T-cell (primary cell): ENCODE results near the gene TOM1L2. TPM values are rescaled to one million over a fixed set of nuclear protein-coding genes. Genes with fewer than 3 reads are reported as not detected.
A peak's percentile ranks its signal among the peaks of the same experiment; 100 is the strongest.

Experiments
- ATAC-seq, 4 experiments: fragments of 200-7000 bp in 3 of 4; fragments of 150-1000 bp in 1 of 4; cut with Tn5 transposase; replicated peaks in 1 of 4; 1 replicate in 3 of 4; 2 replicates in 1 of 4; pipeline ENCODE4 v1.10.0; 2021; ENCODE audit warnings: moderate library complexity in 3 of 4, mild to moderate bottlenecking in 2 of 4, moderate number of reproducible peaks in 1 of 4
- CTCF ChIA-PET, 2 donors: fragments of 300-600 bp; sonication (Branson Sonifier 250); formaldehyde crosslinking; loops; one replicate each; lab custom pipeline; 2022; ENCODE audit warnings: antibody characterized with exemption in 2 of 2; lab: Charles Lee
- POLR2A ChIA-PET, 2 donors: fragments of 300-600 bp; sonication (Branson Sonifier 250); formaldehyde crosslinking; loops; one replicate each; lab custom pipeline; 2022; ENCODE audit warnings: antibody characterized with exemption in 2 of 2; lab: Charles Lee
- DNase-seq, 35 experiments: peaks; one replicate each; pipeline versions ENCODE4 v3.0.0 to v3.0.0-alpha.2; 2013 to 2023
- H3K27ac ChIP-seq: one replicate; pipeline ENCODE4 v1.5.1; 2013; ENCODE audit warnings: low read length
- H3K27me3 ChIP-seq, 2 experiments: replicated peaks in 1 of 2; 1 replicate in 1 of 2; 2 replicates in 1 of 2; pipeline versions ENCODE4 v1.6.1 to v1.7.0; 2013; ENCODE audit warnings: low read length in 1 of 2, mixed read lengths in 1 of 2; ENCODE audit not compliant: control insufficient read depth in 2 of 2, insufficient read depth in 2 of 2; ENCODE audit errors: extremely low read depth in 1 of 2
- H3K36me3 ChIP-seq, 2 donors: 1 replicate in 1 of 2; 2 replicates in 1 of 2; pipeline versions ENCODE4 v1.6.1 to v1.7.0; 2013; ENCODE audit warnings: low read length in 1 of 2; ENCODE audit not compliant: control insufficient read depth in 2 of 2, insufficient read depth in 1 of 2; ENCODE audit errors: extremely low read depth in 1 of 2
- H3K4me1 ChIP-seq, 2 experiments: 1 replicate in 1 of 2; 2 replicates in 1 of 2; pipeline versions ENCODE4 v1.6.1 to v1.7.0; 2013; ENCODE audit warnings: low read length in 2 of 2, mixed read lengths in 1 of 2; ENCODE audit not compliant: insufficient read depth in 2 of 2, control insufficient read depth in 1 of 2; ENCODE audit errors: extremely low read depth in 1 of 2
- H3K4me3 ChIP-seq, 2 donors: 1 replicate in 1 of 2; 2 replicates in 1 of 2; pipeline versions ENCODE4 v1.5.1 to v1.7.0; 2013; ENCODE audit warnings: mild to moderate bottlenecking in 2 of 2, low read length in 1 of 2, moderate library complexity in 1 of 2; ENCODE audit not compliant: control insufficient read depth in 1 of 2; ENCODE audit errors: extremely low read depth in 1 of 2
- H3K9me3 ChIP-seq: 2 replicates; pipeline ENCODE4 v1.7.0; 2013
- H3K27ac Mint-ChIP-seq, 2 donors: one replicate each; pipeline ENCODE4 v1.8.0; 2020 to 2021; ENCODE audit warnings: mild to moderate bottlenecking in 2 of 2, mixed read lengths in 2 of 2
- H3K27me3 Mint-ChIP-seq, 2 donors: one replicate each; pipeline ENCODE4 v1.8.0; 2021 to 2022; ENCODE audit warnings: mixed read lengths in 2 of 2
- H3K36me3 Mint-ChIP-seq: one replicate; pipeline ENCODE4 v1.8.0; 2021; ENCODE audit warnings: mixed read lengths
- H3K4me1 Mint-ChIP-seq, 3 donors: one replicate each; pipeline ENCODE4 v1.8.0; 2020 to 2022; ENCODE audit warnings: mixed read lengths in 3 of 3, mild to moderate bottlenecking in 1 of 3
- H3K4me3 Mint-ChIP-seq, 3 donors: one replicate each; pipeline ENCODE4 v1.8.0; 2020 to 2022; ENCODE audit warnings: mild to moderate bottlenecking in 3 of 3, mixed read lengths in 3 of 3, moderate library complexity in 3 of 3
- H3K9me3 Mint-ChIP-seq, 3 donors: one replicate each; pipeline ENCODE4 v1.8.0; 2020 to 2022; ENCODE audit warnings: mixed read lengths in 3 of 3
- WGBS: methylation state at CpG from one replicate; pipeline ENCODE4 v1.1.5; 2013; ENCODE audit warnings: missing lambda C conversion rate; ENCODE audit not compliant: insufficient coverage; 5-methylcytosine and 5-hydroxymethylcytosine counted together
- total RNA-seq, 35 experiments: library from RNA in 6 of 35; stranded (reverse) in 6 of 35; fragments of 120-200 nt in 1 of 35; gene quantifications; one replicate each; pipeline versions ENCODE4 v1.2.1 to v1.2.4 and lab custom pipeline; 2013 to 2026

Gene TOM1L2
- total RNA-seq, 5 donors from 2014 or later (not counting 1 experiment from before 2014, with no cell fraction given) = 57.5 to 71.5 (median 61.9) TPM

- WGBS = 35% methylated on average over 2 of the region's 8 CpGs
- peaks cover 5% of the 10 kb centered on the region for H3K36me3 Mint-ChIP-seq
- peaks cover 0 to 3% of the 10 kb centered on the region in 2 donors for H3K36me3 ChIP-seq
- no peak for ATAC-seq
- H3K27me3 ChIP-seq = no peaks in the 10 kb centered on the region
- CTCF ChIA-PET = interaction anchor here in 1 of 2 donors (0.6 kb wide), 2 partner anchors 24 to 166 kb away, joined by 4 to 5 read pairs; no protein-coding TSS in a partner anchor
- DNase-seq = no peak
- POLR2A ChIA-PET = no interaction called here
- no peak overlapping the region for H3K4me3 Mint-ChIP-seq
- peaks cover 60 to 65% (median 61%) of the 10 kb centered on the region in 3 donors for H3K4me1 Mint-ChIP-seq
- no peaks in the 10 kb centered on the region for H3K9me3 Mint-ChIP-seq
- H3K4me1 ChIP-seq = peaks cover 36 to 62% of the 10 kb centered on the region in 2 experiments
- H3K4me3 ChIP-seq = no peak overlapping the region
- H3K27ac ChIP-seq = no peak overlapping the region
- H3K27me3 Mint-ChIP-seq = no peaks in the 10 kb centered on the region
- peak overlapping the region; percentile 61 to 72 for H3K27ac Mint-ChIP-seq
- no peaks in the 10 kb centered on the region for H3K9me3 ChIP-seq
These were observed 118.3 kb downstream of the TOM1L2 start for GRCh38 chr17:17853811-17854447.

- H3K4me1 ChIP-seq = peaks cover 45 to 72% of the 10 kb centered on the region in 2 experiments
- DNase-seq = no peak
- H3K4me1 Mint-ChIP-seq = peaks cover 70 to 75% (median 71%) of the 10 kb centered on the region in 3 donors
- peaks cover 5% of the 10 kb centered on the region for H3K36me3 Mint-ChIP-seq
- no peaks in the 10 kb centered on the region for H3K27me3 ChIP-seq
- no peak overlapping the region for H3K4me3 ChIP-seq
- peaks cover 0 to 3% of the 10 kb centered on the region in 2 donors for H3K36me3 ChIP-seq
- H3K27me3 Mint-ChIP-seq = no peaks in the 10 kb centered on the region
- H3K9me3 ChIP-seq = no peaks in the 10 kb centered on the region
- no peaks in the 10 kb centered on the region for H3K9me3 Mint-ChIP-seq
- ChIA-PET POLR2A (no interaction called here), CTCF (interaction anchor here in 1 of 2 donors (0.6 kb wide), 1 partner anchor 165 kb away, joined by 5 read pairs; no protein-coding TSS in a partner anchor)
- peak overlapping the region; percentile 11 to 72 for H3K27ac Mint-ChIP-seq
- H3K4me3 Mint-ChIP-seq = no peak overlapping the region
- WGBS = 87% methylated on average over 3 of the region's 3 CpGs
- no peak overlapping the region for H3K27ac ChIP-seq
- ATAC-seq = no peak
These were observed 119.3 kb downstream of the TOM1L2 start for GRCh38 chr17:17852930-17853329.

GRCh38 chr17:17851103-17852002 is 120.8 kb downstream of the TOM1L2 start:
- Mint-ChIP-seq H3K9me3 (no peaks in the 10 kb centered on the region), H3K4me1 (peaks cover 82% of the 10 kb centered on the region in 3 donors), H3K4me3 (peak overlapping the region in 2 of 3 donors; percentile 36 to 76), H3K36me3 (peaks cover 5% of the 10 kb centered on the region), H3K27ac (peak overlapping the region; percentile 97), H3K27me3 (no peaks in the 10 kb centered on the region)
- Histone ChIP-seq H3K27me3 (no peaks in the 10 kb centered on the region), H3K27ac (peak overlapping the region; percentile 93), H3K9me3 (no peaks in the 10 kb centered on the region), H3K4me1 (peaks cover 47 to 83% of the 10 kb centered on the region in 2 experiments), H3K4me3 (no peak overlapping the region), H3K36me3 (peaks cover 3 to 11% of the 10 kb centered on the region in 2 donors)
- CTCF ChIA-PET = interaction anchor here in 1 of 2 donors (0.6 to 0.7 kb wide), 2 partner anchors 16 to 24 kb away, joined by 3 to 5 read pairs; no protein-coding TSS in a partner anchor
- DNase-seq = peak in 1 of 35 experiments; percentile 42
- WGBS = 78% methylated on average over 11 of the region's 21 CpGs
- POLR2A ChIA-PET = interaction anchor here (0.6 to 3.2 kb wide), 3 partner anchors 14 to 37 kb away, joined by 3 to 25 read pairs (median 6); partner anchors contain the start of gene SREBF1 (in 1 of the 2)
- ATAC-seq = peak in 1 of 4 experiments; percentile 15

- Histone ChIP-seq H3K27me3 (no peaks in the 10 kb centered on the region), H3K36me3 (peaks cover 3 to 14% of the 10 kb centered on the region in 2 donors), H3K27ac (peak overlapping the region; percentile 93), H3K9me3 (no peaks in the 10 kb centered on the region), H3K4me3 (no peak overlapping the region), H3K4me1 (peaks cover 43 to 71% of the 10 kb centered on the region in 2 experiments)
- POLR2A ChIA-PET = interaction anchor here (0.7 to 3.2 kb wide), 6 partner anchors 9 to 122 kb away, joined by 3 to 25 read pairs (median 3); partner anchors contain the start of gene SREBF1 (in 1 of the 2)
- CTCF ChIA-PET = interaction anchor here in 1 of 2 donors (1.1 to 1.9 kb wide), 4 partner anchors 9 to 13 kb away, joined by 4 to 16 read pairs (median 6); partner anchors contain the start of gene SREBF1
- Mint-ChIP-seq H3K27ac (peak overlapping the region; percentile 97), H3K27me3 (no peaks in the 10 kb centered on the region), H3K4me3 (peak overlapping the region in 2 of 3 donors; percentile 14 to 76), H3K9me3 (no peaks in the 10 kb centered on the region), H3K4me1 (peaks cover 74 to 78% (median 76%) of the 10 kb centered on the region in 3 donors), H3K36me3 (peaks cover 5% of the 10 kb centered on the region)
- WGBS = no CpG with 5 or more reads among the region's 2 CpGs
- peak; percentile 33 to 84 (median 73) for DNase-seq
- peak; percentile 36 to 68 (median 50) for ATAC-seq
These were observed 122.3 kb downstream of the TOM1L2 start for GRCh38 chr17:17849845-17850373.

GRCh38 chr17:17849147-17849820 is 122.9 kb downstream of the TOM1L2 start:
- Histone ChIP-seq H3K9me3 (no peaks in the 10 kb centered on the region), H3K4me1 (peaks cover 43 to 69% of the 10 kb centered on the region in 2 experiments), H3K27me3 (no peaks in the 10 kb centered on the region), H3K27ac (peak overlapping the region; percentile 93), H3K4me3 (no peak overlapping the region), H3K36me3 (peaks cover 3 to 14% of the 10 kb centered on the region in 2 donors)
- ATAC-seq = peak; percentile 92 to 96 (median 94)
- WGBS = 0% methylated on average over 3 of the region's 5 CpGs
- POLR2A ChIA-PET = interaction anchor here (0.6 to 3.2 kb wide), 7 partner anchors 9 to 166 kb away, joined by 3 to 25 read pairs (median 3); partner anchors contain the start of gene SREBF1 (in 1 of the 2)
- H3K27ac Mint-ChIP-seq = peak overlapping the region; percentile 97
- no peaks in the 10 kb centered on the region for H3K27me3 Mint-ChIP-seq
- H3K4me1 Mint-ChIP-seq = peaks cover 69 to 74% (median 74%) of the 10 kb centered on the region in 3 donors
- CTCF ChIA-PET = interaction anchor here (0.5 to 1.9 kb wide), 6 partner anchors 8 to 85 kb away, joined by 3 to 16 read pairs (median 5); partner anchors contain the start of gene SREBF1 (in 1 of the 2)
- DNase-seq = peak; percentile 48 to 90 (median 81)
- H3K36me3 Mint-ChIP-seq = peaks cover 5% of the 10 kb centered on the region
- no peaks in the 10 kb centered on the region for H3K9me3 Mint-ChIP-seq
- H3K4me3 Mint-ChIP-seq = peak overlapping the region in 2 of 3 donors; percentile 34 to 76
